ENCODE data around the gene FAM240A. TPM values are rescaled to one million over a fixed set of nuclear protein-coding genes. Genes with fewer than 3 reads are reported as not detected.

The FAM240A gene
- polyA plus RNA-seq, 1 donor, result not detected

- no peak for DNase-seq
Observed at GRCh38 chr3:46626039-46626438, 13.7 kb downstream of the FAM240A start.

- no peak for DNase-seq
Observed at GRCh38 chr3:46627078-46627477, 14.8 kb downstream of the FAM240A start.

GRCh38 chr3:46628901-46629369 lies 16.6 kb downstream of the FAM240A start:
- DNase-seq, result no peak

GRCh38 chr3:46629551-46630517 lies 17.5 kb downstream of the FAM240A start:
- DNase-seq, result peak; percentile 85

- no peak for DNase-seq
Observed at GRCh38 chr3:46632792-46633191, 20.5 kb downstream of the FAM240A start.

GRCh38 chr3:46634856-46635255 lies 22.5 kb downstream of the FAM240A start:
- DNase-seq, result no peak

GRCh38 chr3:46639221-46639620 lies 26.9 kb downstream of the FAM240A start:
- DNase-seq, result no peak

GRCh38 chr3:46640927-46641326 lies 28.6 kb downstream of the FAM240A start:
- no peak for DNase-seq

GRCh38 chr3:46642971-46643370 lies 30.6 kb downstream of the FAM240A start:
- no peak for DNase-seq

GRCh38 chr3:46643701-46644100 lies 31.4 kb downstream of the FAM240A start:
- DNase-seq, result no peak

- DNase-seq, result no peak
Observed at GRCh38 chr3:46646700-46647099, 34.4 kb downstream of the FAM240A start.

GRCh38 chr3:46648096-46648495 lies 35.8 kb downstream of the FAM240A start:
- DNase-seq, result no peak

- DNase-seq, result no peak
Observed at GRCh38 chr3:46649436-46649835, 37.1 kb downstream of the FAM240A start.

- no peak for DNase-seq
Observed at GRCh38 chr3:46651084-46651483, 38.8 kb downstream of the FAM240A start.

GRCh38 chr3:46655271-46655670 lies 42.9 kb downstream of the FAM240A start:
- DNase-seq, result no peak

GRCh38 chr3:46656778-46657556 lies 44.6 kb downstream of the FAM240A start:
- DNase-seq, result no peak

- DNase-seq, result no peak
Observed at GRCh38 chr3:46659285-46659684, 47.0 kb downstream of the FAM240A start.

GRCh38 chr3:46660003-46660402 lies 47.7 kb downstream of the FAM240A start:
- no peak for DNase-seq

- no peak for DNase-seq
Observed at GRCh38 chr3:46660543-46661523, 48.5 kb downstream of the FAM240A start.

GRCh38 chr3:46661776-46662766 lies 49.7 kb downstream of the FAM240A start:
- no peak for DNase-seq
